OCI-M2 (cell line): ENCODE data around the gene OR10A2.
"Not testable (repeated sequence)": the region's sequence is repeated elsewhere in the genome, so short reads cannot be mapped to it uniquely, and the experiment has no call there.

ENCODE experiments used
- DNase-seq: peaks from one replicate; lab custom pipeline; 2025; ENCODE audit not compliant: unreplicated experiment; lab: John Stamatoyannopoulos, UW

Gene OR10A2

DNA sequence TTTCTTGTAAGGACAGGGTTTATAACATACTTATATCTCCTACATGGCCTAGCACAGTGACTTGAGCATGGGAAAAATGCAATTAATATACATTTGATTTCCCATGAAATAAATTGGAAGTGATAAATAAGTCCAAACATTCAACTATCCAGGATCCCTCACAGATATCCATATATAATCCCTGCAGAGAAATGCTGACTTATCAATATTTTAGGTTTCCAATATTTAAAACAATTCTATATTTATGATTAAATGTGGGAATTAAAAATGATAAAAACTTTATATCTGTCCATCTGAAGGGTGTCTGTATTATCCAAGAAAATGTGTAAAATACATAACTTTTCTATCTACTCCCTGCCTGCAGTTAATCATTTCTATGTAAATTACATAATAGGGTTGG is 19.9 kb downstream of the OR10A2 start:
- DNase-seq = no peak

DNA sequence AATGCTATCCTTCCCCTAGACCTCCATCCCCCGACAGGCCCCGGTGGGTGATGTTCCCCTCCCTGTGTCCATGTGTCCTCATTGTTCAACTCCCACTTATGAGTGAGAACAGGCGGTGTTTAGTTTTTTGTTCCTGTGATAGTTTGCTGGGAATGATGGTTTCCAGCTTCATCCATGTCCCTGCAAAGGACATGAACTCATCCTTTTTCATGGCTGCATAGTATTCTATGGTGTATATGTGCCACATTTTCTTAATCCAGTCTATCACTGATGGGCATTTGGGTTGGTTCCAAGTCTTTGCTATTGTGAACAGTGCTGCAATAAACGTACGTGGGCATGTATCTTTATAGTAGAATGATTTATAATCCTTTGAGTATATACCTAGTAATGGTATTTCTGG is 24.9 kb downstream of the OR10A2 start:
- not testable (repeated sequence) for DNase-seq

- no peak for DNase-seq
These were observed 26.0 kb downstream of the OR10A2 start for GRCh38 chr11:6888830-6889229.

GRCh38 chr11:6889835-6890234 is 27.0 kb downstream of the OR10A2 start:
- DNase-seq = no peak

DNA sequence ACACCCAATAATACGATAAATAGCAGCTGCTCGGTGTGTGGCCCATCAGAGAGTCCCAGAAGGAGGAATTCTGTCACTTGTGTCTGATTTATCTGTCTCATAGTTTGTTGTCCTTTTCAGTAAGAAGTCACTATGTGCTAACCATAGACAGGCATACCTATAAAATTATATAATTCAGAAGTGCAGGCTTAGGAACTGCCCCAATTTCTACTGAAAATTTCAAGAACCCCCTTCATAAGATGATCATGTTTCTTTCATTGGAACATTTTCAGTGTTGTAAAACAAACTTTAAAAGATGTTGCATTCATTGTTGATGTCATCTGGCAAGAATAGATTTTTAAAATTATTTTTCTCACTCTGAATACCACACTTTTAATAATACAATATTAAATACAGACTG is 29.5 kb downstream of the OR10A2 start, which contains the start of gene OR2D2:
OR2D2 (minus strand) TSS at position 101 of the 400 bp plus-strand sequence; CDS start at position 101, 0 bp downstream.
- DNase-seq = no peak

DNA sequence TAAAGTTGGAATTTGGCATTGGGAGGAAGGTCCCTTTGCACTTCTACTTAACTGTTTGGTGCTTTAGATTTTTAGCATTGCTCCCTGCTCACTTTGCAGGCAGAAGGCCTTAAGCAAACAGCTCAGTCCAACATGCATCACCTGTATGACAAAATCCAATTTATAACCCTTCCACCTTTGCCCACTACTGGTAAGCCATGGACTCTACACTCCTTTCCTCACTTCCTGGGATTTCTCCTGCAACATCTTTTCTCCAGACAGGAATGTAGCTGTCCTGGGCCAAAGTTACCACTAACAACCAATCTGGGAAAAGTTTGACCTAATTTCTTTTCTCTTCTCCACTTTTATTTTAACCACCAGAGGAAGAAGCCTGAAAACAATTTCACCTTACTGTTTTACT is 31.2 kb downstream of the OR10A2 start:
- no peak for DNase-seq

GRCh38 chr11:6895010-6895409 is 32.2 kb downstream of the OR10A2 start:
- DNase-seq = no peak

DNA sequence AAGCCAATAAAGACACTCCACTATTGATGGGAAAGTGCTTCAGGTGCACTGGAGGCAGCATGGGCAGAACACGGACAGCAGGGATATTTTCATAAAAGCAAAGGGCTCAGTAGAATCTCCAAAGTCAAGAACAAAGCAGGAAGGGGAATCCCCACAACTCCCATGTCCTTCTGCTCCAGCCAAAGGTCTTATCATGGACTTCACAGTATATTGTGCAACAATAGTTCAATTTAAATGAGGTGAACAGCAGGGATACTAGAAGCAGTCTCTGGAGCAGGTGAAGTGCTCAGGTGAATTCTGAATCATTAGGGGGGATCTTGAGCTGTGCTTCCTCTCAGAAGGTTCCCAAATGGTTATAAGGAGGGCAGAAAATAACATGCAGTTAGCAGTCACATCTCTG is 36.1 kb downstream of the OR10A2 start:
- DNase-seq = no peak

- DNase-seq = no peak
These were observed 37.6 kb downstream of the OR10A2 start for GRCh38 chr11:6900327-6900999.

DNA sequence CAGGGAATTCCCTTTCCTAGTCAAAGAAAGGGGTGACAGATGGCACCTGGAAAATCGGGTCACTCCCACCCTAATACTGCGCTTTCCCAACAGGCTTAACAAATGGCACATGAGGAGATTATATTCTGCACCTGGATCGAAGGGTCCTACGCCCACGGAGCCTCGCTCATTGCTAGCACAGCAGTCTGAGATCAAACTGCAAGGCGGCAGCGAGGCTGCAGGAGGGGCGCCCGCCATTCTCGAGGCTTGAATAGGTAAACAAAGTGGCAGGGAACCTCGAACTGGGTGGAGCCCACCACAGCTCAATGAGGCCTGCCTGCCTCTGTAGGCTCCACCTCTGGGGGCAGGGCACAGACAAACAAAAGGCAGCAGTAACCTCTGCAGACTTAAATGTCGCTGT is 41.9 kb downstream of the OR10A2 start:
- not testable (repeated sequence) for DNase-seq

GRCh38 chr11:6911378-6911777 is 48.5 kb downstream of the OR10A2 start:
- DNase-seq = no peak

DNA sequence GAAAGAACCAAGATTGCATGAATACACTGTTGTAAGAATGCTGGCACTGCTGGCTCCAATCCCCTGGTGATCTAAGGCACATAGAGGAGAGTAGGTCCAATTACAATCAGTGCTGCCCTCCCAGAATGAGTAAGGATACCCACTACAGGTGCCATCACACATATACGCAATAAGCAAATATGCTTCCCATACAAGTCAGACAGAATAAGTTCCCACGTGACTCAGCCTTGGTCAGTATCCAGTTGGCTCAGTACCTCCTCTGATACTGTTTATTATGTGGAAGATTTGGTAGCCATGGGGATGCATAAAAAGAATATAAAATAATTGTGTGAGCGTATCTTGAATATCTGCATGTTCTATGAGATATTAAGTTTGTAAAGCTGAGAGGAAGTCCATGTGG is 49.1 kb downstream of the OR10A2 start:
- no peak for DNase-seq

DNA sequence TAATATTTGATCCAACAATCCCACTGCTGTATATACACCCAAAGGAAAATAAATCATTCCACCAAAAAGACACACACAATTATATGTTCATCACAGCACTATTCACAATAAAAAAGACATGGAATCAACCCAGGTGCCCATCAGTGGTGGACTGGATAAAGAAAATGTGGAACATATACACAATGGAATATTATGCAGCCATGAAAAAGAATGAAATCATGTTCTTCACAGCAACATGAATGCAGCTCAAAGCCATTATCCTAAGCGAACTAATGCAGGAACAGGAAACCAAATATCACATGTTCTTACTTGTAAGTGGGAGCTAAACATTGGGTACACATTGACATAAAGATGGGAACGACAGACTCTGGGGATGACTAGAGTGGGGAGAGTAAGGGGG is 56.8 kb downstream of the OR10A2 start:
- DNase-seq = no peak

- no peak for DNase-seq
These were observed 57.8 kb downstream of the OR10A2 start, which contains the start of gene OR2D3 for GRCh38 chr11:6920702-6921101. Gene OR2D3, plus strand, starts transcription at chr11:6921002. Its CDS starts 0 bp downstream, at chr11:6921002.
